ENCODE data around the gene IRX3. TPM values are rescaled to one million over a fixed set of nuclear protein-coding genes. Genes with fewer than 3 reads are reported as not detected.
A peak's percentile ranks its signal among the peaks of the same experiment; 100 is the strongest.

IRX3 gene
- total RNA-seq, 1 donor = 0.86 TPM

DNA sequence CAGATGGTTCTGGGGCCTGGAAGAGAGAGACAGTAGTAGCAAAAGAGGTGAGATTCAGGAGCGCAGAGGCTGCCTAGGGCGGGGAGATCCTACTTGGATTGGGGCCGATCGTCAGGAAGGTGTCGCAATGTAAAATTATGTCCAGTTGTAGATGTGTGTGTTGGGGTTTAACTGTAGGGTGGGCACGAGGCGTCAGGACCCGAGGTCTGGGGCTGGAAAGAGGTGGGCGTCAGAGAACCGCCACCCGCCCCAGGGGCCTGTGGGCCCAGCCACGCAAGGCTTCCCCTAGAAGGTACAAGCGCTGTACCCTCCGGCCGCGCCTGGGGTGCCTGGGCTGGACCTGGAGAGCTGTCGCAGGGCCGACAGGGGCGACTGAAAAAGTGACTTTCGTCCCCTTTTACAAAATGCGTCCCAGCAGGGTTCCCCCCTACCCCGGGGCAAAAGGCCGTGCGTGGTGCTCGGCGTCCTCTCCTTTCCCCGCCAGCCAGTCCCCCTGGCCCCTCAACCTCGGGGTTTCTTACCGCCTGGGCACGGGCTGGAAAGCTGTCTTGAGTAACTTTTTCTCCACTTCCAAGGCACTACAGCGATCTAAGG lies 2.8 kb downstream of the IRX3 start:
- peak overlapping the region; percentile 77 for H3K4me3 ChIP-seq (ENCODE audit: low read depth, low read length)
- no peak for DNase-seq (ENCODE audit: low read depth)
- TF ChIP-seq, protein P1, sequence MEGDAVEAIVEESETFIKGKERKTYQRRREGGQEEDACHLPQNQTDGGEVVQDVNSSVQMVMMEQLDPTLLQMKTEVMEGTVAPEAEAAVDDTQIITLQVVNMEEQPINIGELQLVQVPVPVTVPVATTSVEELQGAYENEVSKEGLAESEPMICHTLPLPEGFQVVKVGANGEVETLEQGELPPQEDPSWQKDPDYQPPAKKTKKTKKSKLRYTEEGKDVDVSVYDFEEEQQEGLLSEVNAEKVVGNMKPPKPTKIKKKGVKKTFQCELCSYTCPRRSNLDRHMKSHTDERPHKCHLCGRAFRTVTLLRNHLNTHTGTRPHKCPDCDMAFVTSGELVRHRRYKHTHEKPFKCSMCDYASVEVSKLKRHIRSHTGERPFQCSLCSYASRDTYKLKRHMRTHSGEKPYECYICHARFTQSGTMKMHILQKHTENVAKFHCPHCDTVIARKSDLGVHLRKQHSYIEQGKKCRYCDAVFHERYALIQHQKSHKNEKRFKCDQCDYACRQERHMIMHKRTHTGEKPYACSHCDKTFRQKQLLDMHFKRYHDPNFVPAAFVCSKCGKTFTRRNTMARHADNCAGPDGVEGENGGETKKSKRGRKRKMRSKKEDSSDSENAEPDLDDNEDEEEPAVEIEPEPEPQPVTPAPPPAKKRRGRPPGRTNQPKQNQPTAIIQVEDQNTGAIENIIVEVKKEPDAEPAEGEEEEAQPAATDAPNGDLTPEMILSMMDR (IDR thresholded peaks at IDR 0.05; ENCODE audit: insufficient read depth, low read depth, low read length) = no peak

DNA sequence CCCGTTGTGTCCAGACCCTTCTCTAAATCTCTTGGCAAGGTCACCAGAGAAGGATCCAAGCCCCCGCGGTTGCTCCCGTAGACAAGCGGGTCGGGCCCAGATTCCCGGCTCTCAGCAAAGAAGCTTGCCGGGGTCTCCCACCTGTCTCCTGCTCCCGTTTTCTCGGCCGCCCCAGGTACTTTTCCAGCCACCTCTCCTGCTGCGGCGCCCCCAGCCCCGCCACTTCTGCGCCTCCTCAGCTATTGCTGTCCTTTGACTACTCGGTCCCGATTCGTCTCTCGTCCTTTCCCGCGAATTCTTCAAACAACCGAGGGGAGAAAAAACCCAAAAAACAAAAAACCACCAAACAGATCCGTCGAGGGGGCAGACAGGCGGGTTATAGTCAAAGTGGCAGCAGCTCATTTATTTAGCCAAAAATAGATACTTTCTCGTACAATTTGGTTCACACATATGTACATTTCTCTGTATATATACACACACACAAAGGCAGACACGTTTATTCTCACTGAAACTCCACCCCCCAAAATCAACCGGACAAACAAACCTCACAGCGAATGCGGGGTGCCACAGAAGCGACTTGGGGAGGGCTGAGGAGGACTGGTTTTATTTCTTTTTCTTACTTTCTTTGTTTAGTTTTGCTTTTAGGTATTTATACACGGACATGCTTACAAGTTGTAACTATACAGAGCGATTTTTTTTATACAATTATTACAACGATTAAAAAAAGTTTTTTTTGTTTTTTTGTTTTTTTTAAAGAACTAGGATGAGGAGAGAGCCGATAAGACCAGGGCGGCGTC lies 3.5 kb downstream of the IRX3 start:
- DNase-seq (ENCODE audit: low read depth) = no peak
- TF ChIP-seq, protein P1 (IDR thresholded peaks at IDR 0.05; ENCODE audit: insufficient read depth, low read depth, low read length) = no peak
- H3K4me3 ChIP-seq (ENCODE audit: low read depth, low read length) = peak overlapping the region; percentile 77

DNA sequence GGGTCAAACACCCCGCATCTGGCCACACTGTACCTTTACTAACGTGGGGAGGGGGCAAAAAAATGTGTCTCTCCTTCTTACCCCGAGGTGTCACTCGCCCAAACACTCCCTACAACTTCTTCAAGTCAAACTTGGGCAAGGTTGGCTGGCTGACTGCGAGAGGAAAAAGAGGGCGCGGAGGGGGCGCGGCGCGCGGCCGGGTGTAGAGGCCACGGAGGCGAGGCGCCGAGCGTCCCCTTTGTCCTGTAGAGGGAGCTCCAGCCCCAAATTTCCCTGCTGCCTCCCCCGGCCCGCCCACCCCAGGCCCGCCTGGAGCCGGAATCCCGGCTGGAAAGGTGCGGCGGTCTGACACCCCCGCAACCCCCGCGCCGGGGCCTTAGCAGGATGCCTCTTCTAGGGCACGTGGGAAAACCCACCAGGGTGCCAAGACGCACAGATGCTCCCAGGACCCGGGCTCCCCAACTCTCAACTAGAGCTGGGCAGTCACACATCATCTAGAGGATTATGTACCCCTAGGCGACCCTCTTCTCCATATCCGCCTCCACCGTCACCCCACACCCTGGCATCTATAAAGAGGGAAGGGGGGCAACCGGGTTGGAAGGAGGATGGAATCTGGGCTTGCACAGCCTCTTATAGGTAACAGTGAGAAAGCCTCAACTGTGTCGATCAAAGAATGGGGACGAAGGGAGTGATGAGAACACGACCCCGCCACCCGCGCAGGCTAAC lies 4.2 kb downstream of the IRX3 start:
- H3K4me3 ChIP-seq (ENCODE audit: low read depth, low read length) = no peak overlapping the region
- peak; percentile 36 for DNase-seq (ENCODE audit: low read depth)
- TF ChIP-seq, protein P1 (IDR thresholded peaks at IDR 0.05; ENCODE audit: insufficient read depth, low read depth, low read length) = peak; percentile 46

GRCh38 chr16:54281535-54282201 lies 4.9 kb downstream of the IRX3 start:
- TF ChIP-seq, protein P1 (IDR thresholded peaks at IDR 0.05; ENCODE audit: insufficient read depth, low read depth, low read length) = no peak
- DNase-seq (ENCODE audit: low read depth) = no peak
- H3K4me3 ChIP-seq (ENCODE audit: low read depth, low read length) = no peak overlapping the region

DNA sequence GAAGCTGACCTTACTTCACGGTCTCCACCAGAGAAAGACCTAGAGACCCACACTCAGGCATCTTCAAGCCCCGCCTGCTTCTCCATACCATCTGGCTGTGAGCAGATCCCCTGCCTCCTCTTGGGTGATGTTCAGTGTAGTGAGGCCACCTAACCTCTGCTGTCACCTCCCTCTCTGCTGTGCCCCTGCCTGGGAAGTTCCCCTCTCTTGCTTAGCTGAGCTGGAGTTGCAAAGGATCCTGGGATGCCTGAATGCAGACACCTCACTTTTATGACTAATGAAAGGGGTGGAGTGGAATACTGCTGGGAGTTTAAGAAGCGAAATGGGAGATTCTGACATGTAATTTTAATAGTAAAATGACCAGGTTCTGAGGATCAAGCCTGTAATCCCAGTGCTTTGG lies 5.8 kb downstream of the IRX3 start:
- H3K4me3 ChIP-seq (ENCODE audit: low read depth, low read length) = no peak overlapping the region
- no peak for DNase-seq (ENCODE audit: low read depth)
- TF ChIP-seq, protein P1 (IDR thresholded peaks at IDR 0.05; ENCODE audit: insufficient read depth, low read depth, low read length) = no peak

DNA sequence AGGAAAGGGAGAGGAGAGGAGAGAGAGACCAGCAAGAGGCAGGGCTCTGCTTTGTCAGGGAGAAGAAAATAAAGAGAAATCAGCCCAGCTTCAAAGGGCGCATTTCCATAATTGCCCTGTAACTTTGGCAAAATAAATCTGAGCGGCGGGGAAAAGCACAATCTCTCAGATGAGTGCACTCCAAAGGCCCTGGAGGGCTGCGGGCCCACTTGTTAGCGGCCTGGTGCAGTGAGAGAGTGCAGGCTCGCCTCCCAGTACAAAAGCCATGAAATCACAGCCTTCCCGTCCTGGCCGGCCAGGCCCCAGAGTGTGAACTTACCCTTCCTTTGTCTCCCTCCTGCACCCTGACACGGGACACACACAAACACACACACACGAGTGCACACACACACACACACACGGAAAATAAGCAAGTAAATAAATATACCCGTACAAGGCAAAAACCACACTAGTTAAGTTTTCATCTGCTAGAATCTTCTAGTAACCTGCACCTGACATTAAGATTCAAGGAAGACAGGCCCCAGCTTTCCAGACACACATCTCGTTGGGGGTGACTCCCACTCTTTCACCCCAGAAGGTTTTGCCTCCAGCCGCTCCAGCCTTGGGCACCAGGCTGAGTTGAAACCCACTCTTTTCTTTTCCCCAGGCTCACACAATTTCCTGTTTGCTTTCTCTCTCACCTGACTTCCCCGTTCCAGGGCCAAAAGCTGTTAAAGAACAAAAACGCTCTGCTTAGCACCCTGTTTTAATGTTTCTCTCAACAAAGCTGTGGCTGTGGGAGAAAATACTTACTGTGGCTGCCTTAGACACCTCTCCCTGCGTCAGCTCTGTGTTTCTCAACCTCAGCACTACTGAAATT lies 8.5 kb downstream of the IRX3 start:
- no peak for DNase-seq (ENCODE audit: low read depth)
- no peak overlapping the region for H3K4me3 ChIP-seq (ENCODE audit: low read depth, low read length)
- TF ChIP-seq, protein P1 (IDR thresholded peaks at IDR 0.05; ENCODE audit: insufficient read depth, low read depth, low read length) = no peak

Data from fibroblast of villous mesenchyme (primary cell).